ENCODE data around the gene SLC29A3. TPM values are rescaled to one million over a fixed set of nuclear protein-coding genes. Genes with fewer than 3 reads are reported as not detected.

SLC29A3 gene
- total and polyA plus RNA-seq, 2 experiments from 2014 or later: 10.3 to 12.3 TPM

- TF ChIP-seq ETS1 (IDR thresholded peaks at IDR 0.05) (no peak), ZNF114 (CRISPR knock-in tag; IDR thresholded peaks at IDR 0.05) (no peak)
These were observed 7.4 kb downstream of the SLC29A3 start (continued) for GRCh38 chr10:71326464-71326881.

DNA sequence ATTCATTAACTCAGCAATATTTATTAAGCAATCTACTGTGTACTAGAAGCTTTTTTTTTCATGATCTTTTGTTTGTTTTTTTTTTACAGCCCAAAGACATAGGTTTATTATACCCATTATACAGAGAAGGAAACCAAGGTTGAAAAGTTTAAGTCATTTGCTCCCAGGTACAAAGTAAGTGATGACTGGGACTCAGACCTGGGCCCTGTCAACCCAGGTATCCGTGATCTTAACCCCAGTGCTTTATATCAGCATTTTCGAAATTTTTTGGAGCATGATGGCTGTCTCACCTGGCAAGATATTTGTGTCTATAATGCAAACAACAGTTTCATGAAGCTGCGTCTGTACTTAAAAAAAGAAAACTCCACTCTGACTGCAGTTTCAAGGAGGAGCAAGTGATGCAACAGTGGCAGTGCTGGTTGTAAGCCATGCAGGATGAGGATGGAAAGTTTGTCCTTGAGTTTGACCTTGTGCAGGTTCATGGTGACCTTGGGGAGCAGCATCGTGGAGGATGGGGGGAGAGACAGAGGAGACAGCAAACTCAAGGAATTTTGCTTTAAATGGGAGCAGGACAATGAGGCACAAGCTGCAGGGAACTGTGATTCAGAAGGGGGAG is 11.8 kb downstream of the SLC29A3 start:
- Histone ChIP-seq H3K27me3 (ENCODE audit: insufficient read depth) (no peaks in the 10 kb centered on the region), H3K4me1 (ENCODE audit: insufficient read depth) (no peaks in the 10 kb centered on the region), H3K36me3 (ENCODE audit: insufficient read depth) (no peaks in the 10 kb centered on the region; the same call in 1 of the 2 replicates), H3K27ac (ENCODE audit: low read depth) (no peak overlapping the region), H4K20me1 (replicated peaks; ENCODE audit: insufficient read depth) (no peaks in the 10 kb centered on the region), H3K9me2 (ENCODE audit: insufficient read depth) (no peaks in the 10 kb centered on the region), H2AFZ (no peak overlapping the region), H3F3A (replicated peaks; ENCODE audit: low read depth) (no peaks in the 10 kb centered on the region), H3K79me2 (replicated peaks; ENCODE audit: insufficient read depth) (no peaks in the 10 kb centered on the region), H3K4me2 (no peak overlapping the region), H3K4me3 (no peak overlapping the region)
- no peak for ATAC-seq
- H3K4me3 Mint-ChIP-seq: no peak overlapping the region
- no peak for DNase-seq (ENCODE audit: low spot score)
- H3K27me3 Mint-ChIP-seq (ENCODE audit: insufficient read depth, low read depth, poor library complexity): peaks cover 9% of the 10 kb centered on the region
- H3K27ac Mint-ChIP-seq: peak overlapping the region; percentile 60
- H3K4me1 Mint-ChIP-seq: peaks cover 14% of the 10 kb centered on the region
- TF ChIP-seq REST (IDR thresholded peaks at IDR 0.05; ENCODE audit: unreplicated experiment) (no peak), STAT1 (IDR thresholded peaks at IDR 0.05; ENCODE audit: unreplicated experiment) (no peak), ETS1 (IDR thresholded peaks at IDR 0.05) (no peak), NANOG (IDR thresholded peaks at IDR 0.05; ENCODE audit: borderline replicate concordance) (no peak), CTCF (conservative IDR thresholded peaks at IDR 0.05; ENCODE audit: low read depth in 2 of 2) (no peak), ZNF462 (CRISPR knock-in tag; IDR thresholded peaks at IDR 0.05) (no peak), CREB1 (CRISPR knock-in tag; IDR thresholded peaks at IDR 0.05; ENCODE audit: low read depth) (no peak), JUNB (IDR thresholded peaks at IDR 0.05; ENCODE audit: unreplicated experiment) (no peak)
- peaks cover 17% of the 10 kb centered on the region for H3K36me3 Mint-ChIP-seq (ENCODE audit: low read depth)
- H3K9me3 Mint-ChIP-seq: no peaks in the 10 kb centered on the region

Data from GM23338 (cell line).